Endothelial cell of coronary artery (primary cell): Measurements from ENCODE around the gene CAV2. TPM values are rescaled to one million over a fixed set of nuclear protein-coding genes. Genes with fewer than 3 reads are reported as not detected.

Source experiments
- total RNA-seq: library from RNA; depleted of rRNA; stranded (reverse); fragments of >200 nt; gene quantifications from 2 replicates; pipeline ENCODE4 v1.2.3, GENCODE V29; 2014

The CAV2 gene, protein sequence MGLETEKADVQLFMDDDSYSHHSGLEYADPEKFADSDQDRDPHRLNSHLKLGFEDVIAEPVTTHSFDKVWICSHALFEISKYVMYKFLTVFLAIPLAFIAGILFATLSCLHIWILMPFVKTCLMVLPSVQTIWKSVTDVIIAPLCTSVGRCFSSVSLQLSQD
- 149 and 215 TPM in 2 replicates for total RNA-seq

DNA sequence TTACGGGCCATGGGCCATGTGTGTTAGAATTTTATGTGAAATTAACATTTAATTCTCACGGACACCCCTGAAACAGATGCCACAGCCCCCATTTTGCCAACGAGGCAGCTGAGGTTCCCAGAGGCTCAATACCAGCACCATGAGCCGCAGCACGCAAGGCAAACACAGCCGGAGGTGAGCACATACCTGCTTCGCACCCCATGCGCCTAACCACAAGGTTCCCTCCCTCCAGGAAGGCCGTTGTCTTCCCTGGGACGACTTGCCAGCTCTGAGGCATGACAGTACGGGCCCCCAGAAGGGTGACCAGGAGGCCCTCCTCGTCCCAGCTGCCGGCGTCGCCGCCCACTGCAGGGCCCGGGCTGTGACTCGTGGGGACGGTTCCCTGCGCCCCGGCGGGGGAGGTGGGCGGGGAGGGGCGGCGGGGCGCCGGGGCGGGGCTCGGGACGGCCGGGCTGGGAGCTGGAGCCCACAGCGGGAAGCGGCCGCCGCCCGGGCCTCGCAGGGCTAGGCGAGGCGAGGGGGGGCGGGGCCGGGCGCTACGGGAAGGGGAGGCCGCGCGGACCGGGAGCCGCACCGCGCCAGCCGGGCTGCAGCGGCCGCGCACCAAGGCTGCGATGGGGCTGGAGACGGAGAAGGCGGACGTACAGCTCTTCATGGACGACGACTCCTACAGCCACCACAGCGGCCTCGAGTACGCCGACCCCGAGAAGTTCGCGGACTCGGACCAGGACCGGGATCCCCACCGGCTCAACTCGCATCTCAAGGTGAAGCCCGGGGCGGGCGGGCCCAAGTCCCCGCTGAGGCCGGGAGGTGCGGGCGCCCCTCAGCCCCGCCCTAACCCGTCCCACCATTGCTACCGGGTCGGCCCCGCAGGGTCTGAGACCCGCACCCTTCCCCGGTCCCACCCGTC, at the start of gene CAV2:
TSS of gene CAV2 (plus strand) at position 571 of the 910 bp plus-strand sequence. CDS start at position 615, 44 bp downstream.

DNA sequence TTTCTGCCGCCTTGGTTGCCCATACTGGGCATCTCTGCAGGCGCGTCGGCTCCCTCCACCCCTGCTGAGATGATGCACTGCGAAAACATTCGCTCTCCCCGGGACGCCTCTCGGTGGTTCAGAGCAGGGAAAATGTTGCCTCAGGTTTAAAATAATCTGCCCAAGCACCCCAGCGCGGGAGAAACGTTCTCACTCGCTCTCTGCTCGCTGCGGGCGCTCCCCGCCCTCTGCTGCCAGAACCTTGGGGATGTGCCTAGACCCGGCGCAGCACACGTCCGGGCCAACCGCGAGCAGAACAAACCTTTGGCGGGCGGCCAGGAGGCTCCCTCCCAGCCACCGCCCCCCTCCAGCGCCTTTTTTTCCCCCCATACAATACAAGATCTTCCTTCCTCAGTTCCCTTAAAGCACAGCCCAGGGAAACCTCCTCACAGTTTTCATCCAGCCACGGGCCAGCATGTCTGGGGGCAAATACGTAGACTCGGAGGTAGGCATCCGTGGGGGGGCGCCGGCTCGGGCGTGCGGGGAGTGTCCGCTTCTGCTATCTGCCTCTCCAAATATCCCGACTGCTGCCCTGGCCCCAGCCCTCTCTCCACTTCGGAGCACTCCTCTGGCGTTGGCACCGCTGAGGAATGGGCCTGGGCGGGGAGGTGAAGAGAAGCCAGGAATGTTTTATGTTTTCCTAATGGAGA, 25.2 kb downstream of the CAV2 start, which contains the start of gene CAV1:
TSS of gene CAV1 (plus strand) at position 428 of the 689 bp plus-strand sequence. CDS start at position 455, 27 bp downstream.

Other genes with a start within 250 kb of the CAV2 start
- 1,559 and 1,629 TPM in 2 replicates for gene CAV1, start 25.3 kb downstream of the CAV2 start, total RNA-seq
- gene MET, start 172.5 kb downstream of the CAV2 start, total RNA-seq: 61.1 and 63.3 TPM in 2 replicates